Stimulated activated CD4-positive, alpha-beta T cell treated with anti-CD3 and anti-CD28 coated beads, TNF-alpha, amount 100 ng/mL, for 1 hour (primary cell): ENCODE measurements around the gene EMCN.
"Not testable (repeated sequence)": the region's sequence is repeated elsewhere in the genome, so short reads cannot be mapped to it uniquely, and the experiment has no call there.

ENCODE experiments used
- DNase-seq, 3 donors: peaks; one replicate each; pipeline ENCODE4 v3.0.0-alpha.2; 2020; ENCODE audit warnings: low read depth in 3 of 3, low spot score in 1 of 3

Gene EMCN, protein sequence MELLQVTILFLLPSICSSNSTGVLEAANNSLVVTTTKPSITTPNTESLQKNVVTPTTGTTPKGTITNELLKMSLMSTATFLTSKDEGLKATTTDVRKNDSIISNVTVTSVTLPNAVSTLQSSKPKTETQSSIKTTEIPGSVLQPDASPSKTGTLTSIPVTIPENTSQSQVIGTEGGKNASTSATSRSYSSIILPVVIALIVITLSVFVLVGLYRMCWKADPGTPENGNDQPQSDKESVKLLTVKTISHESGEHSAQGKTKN

GRCh38 chr4:100517864-100518341 lies at the start of gene EMCN:
Gene EMCN (minus strand): TSS chr4:100518022. CDS start chr4:100517914, 108 bp downstream.
- no peak for DNase-seq

DNA sequence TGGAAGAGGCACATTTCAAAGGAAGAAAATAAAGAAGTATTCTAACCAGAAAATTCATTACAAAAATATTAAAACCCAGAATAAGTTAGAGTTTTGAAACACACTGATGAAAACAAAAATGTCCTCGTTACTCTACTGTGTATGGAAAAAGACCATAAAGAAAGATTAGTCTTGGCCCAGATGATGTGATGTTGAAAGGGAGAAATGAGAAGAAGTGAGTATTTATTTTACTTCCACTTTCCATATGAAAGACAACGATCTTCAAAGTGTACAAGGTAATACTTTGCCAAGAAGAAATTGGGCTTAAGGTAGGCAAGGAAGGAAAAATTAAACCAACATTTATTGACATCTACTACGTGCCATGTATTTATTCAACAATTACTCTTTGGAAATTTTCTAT lies 48.6 kb upstream of the EMCN start:
- DNase-seq: no peak

DNA sequence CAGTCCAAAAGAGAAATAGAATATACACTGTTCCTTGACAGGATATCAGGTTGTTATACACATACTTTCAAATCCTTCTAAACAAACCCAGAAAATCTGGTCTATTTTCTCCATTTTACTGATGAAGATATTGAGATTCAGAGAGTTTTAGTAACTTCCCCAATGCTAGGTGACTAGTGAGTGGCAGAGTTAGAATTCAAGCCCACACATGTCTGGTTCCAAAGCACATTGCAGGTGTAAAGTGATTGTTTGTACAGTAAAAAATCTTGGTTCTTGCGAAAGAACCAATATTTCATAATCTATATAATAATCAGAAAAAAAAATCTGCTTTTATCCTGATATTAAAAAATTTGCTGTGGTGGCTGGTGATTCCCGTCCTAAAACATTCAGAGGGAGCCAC lies 39.5 kb upstream of the EMCN start:
- no peak for DNase-seq

- no peak for DNase-seq
Measured at GRCh38 chr4:100555611-100556337, 38.0 kb upstream of the EMCN start.

DNA sequence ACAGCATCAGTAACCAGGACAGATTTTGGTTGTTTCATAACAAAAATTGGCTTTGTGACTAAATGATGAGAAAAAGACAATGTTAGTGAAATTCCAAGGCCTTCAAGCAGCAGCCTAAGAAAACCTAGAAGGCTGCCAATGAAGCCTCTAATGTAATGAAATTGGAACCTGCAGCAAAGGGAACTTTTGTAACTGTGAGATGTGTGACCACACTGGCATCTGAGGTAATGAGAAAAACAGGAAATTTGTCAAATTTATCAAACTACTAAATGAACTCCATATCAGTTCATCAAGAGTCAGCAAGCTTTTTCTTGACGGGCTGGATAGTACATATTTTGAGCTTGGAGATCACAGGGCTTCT lies 30.4 kb upstream of the EMCN start:
- DNase-seq: no peak

DNA sequence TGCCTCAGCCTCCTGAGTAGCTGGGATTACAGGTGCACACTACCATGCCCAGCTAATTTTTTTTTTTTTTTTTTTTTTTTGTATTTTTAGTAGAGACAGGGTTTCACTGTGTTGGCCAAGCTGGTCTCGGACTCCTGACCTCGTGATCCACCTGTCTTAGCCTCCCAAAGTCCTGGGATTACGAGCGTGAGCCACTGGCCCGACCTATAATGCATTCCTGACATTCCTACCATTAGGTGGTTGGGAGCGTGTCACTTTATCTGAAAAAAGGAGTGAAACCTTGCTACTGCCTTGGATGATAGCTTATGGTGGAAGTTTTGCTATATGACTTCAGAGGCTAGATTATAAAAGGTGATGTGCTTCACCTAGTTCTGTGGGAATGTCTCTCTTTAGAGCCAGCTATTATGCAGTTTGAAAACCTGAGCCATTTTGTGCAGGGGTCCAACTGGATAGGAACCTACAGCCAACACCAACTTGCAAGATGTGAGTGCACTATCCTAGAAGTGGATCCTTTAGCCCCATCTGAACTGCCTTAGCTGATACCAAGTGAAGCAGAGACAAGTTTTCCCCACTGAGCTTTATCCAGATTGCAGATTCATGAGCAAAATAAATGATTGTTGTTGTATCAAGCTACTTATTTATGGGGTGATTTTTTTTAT lies 29.8 kb upstream of the EMCN start:
- DNase-seq: no peak

- no peak for DNase-seq
Measured at GRCh38 chr4:100545427-100545826, 27.6 kb upstream of the EMCN start.

DNA sequence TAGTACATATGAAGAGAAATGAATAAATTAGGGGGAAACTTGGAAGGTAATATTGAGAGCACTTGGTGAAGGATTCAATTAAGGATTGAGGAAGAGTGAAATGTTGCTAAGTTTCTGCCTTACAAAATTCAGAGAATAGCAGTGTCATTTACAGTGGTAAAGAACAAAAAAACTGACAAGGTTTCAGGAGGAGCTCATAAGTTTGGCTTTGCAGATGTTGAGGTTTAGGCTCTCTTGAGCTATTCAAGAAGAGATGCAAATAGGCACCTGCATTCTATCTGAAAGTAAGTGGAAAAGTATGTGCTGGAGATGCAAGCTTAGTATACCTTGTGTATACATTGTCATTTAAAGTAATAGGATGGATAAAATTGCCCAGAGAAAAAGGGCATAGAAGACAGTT lies 22.3 kb upstream of the EMCN start:
- DNase-seq: no peak

- DNase-seq: no peak
Measured at GRCh38 chr4:100539706-100540105, 21.9 kb upstream of the EMCN start.

GRCh38 chr4:100533741-100534140 lies 15.9 kb upstream of the EMCN start:
- no peak for DNase-seq

DNA sequence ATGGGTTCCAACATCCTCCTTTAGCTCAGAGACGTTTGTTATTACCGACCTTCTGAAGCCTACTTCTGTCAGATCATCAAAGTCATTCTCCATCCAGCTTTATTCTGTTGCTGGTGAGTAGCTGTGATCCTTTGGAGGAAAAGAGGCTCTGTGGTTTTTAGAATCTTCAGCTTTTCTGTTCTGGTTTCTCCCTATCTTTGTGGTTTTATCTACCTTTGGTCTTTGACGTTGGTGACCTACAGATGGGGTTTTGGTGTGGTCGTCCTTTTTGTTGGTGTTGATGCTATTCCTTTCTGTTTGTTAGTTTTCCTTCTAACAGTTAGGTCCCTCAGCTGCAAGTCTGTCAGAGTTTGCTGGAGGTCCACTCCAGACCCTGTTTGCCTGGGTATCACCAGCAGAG lies 12.3 kb upstream of the EMCN start:
- not testable (repeated sequence) for DNase-seq

DNA sequence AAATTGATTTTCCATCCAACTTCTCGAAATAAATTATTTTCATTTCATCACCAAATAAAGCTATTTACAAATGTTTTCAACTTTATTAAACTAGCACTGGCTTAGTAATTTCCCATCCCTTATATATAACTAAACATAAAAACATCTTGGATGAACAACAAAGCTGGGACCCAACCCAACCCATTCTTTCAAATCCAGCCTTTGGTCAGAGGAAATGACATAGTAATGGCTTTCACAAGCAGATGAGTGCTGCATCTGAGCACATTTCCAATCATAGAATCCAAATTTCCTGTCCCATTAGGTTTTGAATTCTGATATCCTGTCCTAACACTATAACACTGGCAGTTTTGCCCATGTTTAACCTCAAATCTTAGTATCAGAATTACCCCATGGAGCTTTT lies 7.9 kb upstream of the EMCN start:
- DNase-seq: no peak

DNA sequence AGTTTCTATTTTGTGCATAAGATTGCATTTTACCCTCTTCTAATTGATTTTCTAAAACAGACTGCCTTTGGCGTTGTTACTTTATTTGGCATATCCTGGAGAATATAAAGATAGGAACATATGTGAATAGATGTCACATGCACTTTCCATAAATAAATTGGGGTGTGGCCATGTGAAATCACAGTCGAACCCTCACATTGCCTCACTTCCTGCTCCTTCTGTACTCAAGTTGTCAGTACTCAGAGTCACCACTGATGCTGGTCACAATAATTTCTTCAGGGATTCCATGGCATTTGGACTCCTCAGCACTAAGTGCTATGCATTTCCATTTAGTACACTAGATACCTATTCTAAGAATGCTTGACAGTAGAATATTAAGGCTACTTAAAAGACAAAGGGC lies 1.4 kb upstream of the EMCN start:
- no peak for DNase-seq

DNA sequence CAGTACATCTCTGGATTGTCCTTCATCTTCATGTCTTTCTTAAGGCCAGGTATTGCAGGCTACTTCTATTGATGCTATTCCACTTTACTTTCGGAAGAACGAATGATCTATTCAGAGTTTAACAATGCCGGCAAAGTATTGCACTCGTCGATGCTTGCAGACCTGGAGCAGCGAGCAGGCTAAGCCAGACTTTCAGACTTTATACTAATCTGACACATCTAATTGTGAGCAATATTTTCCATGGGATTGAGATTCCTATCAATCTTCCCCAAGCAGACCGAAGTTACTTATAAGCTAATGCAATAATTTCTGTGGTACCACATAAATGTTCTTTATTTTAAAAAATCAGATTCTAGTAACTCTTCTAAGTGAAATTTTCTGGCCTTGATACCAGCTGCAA lies 1.6 kb downstream of the EMCN start:
- DNase-seq: no peak

- no peak for DNase-seq
Measured at GRCh38 chr4:100511896-100512295, 5.9 kb downstream of the EMCN start.

DNA sequence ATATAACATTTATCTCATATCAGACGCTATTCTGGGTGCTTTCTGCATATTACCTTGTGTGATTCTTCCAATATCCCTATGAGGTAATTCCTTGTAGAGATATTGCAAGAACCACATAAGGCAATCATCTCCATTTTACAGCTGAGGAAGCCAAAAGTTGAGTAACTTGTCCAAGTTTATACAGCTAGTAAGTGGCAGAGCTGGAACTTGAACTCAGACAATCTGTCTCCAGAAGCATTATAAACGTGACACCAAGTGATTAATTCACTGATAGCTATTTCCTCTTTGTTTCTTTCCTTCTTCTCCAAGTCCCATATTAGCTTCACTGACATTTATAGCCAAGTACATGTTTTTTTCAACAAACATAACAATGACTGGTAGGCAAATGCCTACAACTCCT lies 7.3 kb downstream of the EMCN start:
- no peak for DNase-seq

DNA sequence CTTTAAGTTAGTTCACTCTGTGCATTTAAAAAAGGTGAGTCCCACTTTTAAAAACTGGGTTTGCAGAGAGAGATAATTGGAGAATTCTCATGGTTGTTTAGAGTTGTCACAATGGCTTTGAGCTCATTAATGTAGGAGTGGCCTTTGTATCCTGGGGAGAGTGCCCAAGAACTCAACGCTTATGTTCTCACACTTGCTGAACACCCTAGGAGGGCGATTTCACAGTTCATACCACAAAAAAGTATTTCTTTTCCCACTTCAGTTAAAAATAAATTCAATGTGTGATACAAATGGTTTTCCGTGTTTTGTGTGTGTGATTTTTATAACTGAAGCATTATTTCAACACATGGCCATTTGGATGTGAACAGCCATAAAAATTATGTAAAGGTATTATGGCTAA lies 8.4 kb downstream of the EMCN start:
- DNase-seq: no peak

- no peak for DNase-seq
Measured at GRCh38 chr4:100508691-100509090, 9.1 kb downstream of the EMCN start.

DNA sequence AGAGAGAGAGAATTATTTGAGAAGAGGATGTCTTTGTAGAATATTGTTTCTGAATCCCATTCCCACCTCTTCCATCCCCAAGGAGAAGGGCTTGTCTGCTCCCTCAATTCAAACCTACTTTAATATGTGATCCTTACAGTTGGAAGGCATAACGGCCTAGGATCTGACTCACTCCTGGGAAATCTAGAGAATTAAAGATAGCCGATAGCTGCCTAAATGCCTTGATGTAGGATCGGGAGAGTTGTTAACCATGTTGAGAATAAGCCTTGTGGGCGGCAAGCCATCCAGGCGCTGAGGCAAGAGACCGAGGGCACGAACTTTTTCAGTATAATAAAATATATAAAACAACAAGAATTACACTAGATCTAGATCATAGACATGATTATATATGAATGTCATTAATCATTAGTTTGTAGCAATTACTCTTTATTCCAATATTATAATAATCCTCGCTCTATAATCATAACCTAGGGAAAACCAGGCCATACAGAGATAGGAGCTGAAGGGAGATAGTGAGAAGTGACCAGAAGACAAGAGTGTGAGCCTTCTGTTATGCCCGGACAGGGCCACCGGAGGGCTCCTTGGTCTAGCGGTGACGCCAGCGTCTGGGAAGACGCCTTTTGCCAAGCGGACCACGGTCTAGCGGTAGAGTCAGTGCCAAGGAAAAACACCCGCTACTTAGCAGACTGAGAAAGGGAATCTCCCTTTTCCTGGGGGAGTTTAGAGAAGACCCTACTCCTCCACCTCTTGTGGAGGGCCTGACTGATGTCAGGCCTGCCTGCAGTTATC lies 13.5 kb downstream of the EMCN start:
- no peak for DNase-seq

DNA sequence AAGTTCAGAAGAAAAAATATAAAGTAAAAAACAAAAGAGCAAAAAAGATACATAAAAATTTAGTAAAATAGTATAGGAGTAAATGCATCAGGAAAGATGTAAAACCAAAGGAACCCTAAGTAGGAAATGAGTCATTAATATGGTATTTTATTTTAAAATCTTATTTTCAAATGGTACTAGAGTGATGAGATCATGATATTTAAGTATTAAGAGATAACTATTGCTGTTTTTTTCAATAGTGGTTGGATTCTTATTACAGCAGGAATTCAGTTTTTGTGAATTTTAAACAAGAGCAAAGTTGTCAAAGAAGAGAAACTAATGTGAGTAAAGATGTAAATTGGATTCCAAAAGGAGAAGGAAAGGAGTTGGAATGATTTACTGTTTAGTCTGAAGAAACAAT lies 20.0 kb downstream of the EMCN start:
- no peak for DNase-seq

GRCh38 chr4:100495074-100495473 lies 22.7 kb downstream of the EMCN start:
- no peak for DNase-seq

DNA sequence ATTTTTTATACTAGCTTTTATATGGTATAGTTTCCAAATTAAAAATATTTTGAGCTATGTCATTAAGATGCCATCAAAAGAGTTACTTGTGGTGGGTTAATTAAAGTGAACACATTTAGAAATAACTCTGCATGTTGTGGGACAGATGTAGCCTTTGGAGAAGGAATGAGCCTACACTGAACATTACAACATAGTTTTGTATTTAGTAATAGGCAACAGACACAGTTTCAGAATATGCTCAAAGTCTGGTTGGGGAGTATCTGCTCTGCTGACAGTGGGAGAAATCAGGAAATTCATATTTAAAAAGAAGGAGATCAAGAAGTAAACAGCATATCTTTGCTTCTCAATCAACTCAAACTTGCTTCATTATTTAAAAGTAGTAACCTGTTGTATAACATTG lies 23.7 kb downstream of the EMCN start:
- no peak for DNase-seq
